Measurements from ENCODE around the gene CRYBG2. TPM values are rescaled to one million over a fixed set of nuclear protein-coding genes. Genes with fewer than 3 reads are reported as not detected.

CRYBG2 gene
- total and polyA plus RNA-seq, 12 donors = 0.03 to 0.64 TPM; not detected in 10

GRCh38 chr1:26327956-26328362 lies 26.0 kb downstream of the CRYBG2 start:
- H3K27me3 ChIP-seq = peaks cover 0 to 30% (median 21%) of the 10 kb centered on the region in 7 donors
- H3K27ac ChIP-seq = no peak overlapping the region
- no peaks in the 10 kb centered on the region for H3K9me3 ChIP-seq
- no peak for DNase-seq
- H3K4me3 ChIP-seq = no peak overlapping the region
- TF ChIP-seq, protein P1, sequence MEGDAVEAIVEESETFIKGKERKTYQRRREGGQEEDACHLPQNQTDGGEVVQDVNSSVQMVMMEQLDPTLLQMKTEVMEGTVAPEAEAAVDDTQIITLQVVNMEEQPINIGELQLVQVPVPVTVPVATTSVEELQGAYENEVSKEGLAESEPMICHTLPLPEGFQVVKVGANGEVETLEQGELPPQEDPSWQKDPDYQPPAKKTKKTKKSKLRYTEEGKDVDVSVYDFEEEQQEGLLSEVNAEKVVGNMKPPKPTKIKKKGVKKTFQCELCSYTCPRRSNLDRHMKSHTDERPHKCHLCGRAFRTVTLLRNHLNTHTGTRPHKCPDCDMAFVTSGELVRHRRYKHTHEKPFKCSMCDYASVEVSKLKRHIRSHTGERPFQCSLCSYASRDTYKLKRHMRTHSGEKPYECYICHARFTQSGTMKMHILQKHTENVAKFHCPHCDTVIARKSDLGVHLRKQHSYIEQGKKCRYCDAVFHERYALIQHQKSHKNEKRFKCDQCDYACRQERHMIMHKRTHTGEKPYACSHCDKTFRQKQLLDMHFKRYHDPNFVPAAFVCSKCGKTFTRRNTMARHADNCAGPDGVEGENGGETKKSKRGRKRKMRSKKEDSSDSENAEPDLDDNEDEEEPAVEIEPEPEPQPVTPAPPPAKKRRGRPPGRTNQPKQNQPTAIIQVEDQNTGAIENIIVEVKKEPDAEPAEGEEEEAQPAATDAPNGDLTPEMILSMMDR (IDR thresholded peaks at IDR 0.05) = no peak
- no peak for ATAC-seq
- WGBS, 2 donors = 76 to 77% methylated on average over 8 of the region's 8 CpGs
- H3K36me3 ChIP-seq = peaks cover 0 to 13% (median 0%) of the 10 kb centered on the region in 9 donors
- H3K4me1 ChIP-seq = no peaks in the 10 kb centered on the region
- intact Hi-C loops (cut with DNase I) = loop anchor here in 4 of 10 donors (10.0 kb wide), 4 partner anchors 143 to 223 kb away; partner anchors contain the start of genes C1orf232 (in 1 of the 4), CNKSR1 (in 1 of the 4), ZNF593 (in 1 of the 4) and ZNF593OS (in 1 of the 4)

- 74 to 76% methylated on average over 3 of the region's 3 CpGs for WGBS, 2 donors
- H3K27me3 ChIP-seq = peaks cover 0 to 5% (median 0%) of the 10 kb centered on the region in 7 donors
- TF ChIP-seq, protein P1 (IDR thresholded peaks at IDR 0.05) = no peak
- DNase-seq (no peak), ATAC-seq (no peak)
- H3K9me3 ChIP-seq = no peaks in the 10 kb centered on the region
- intact Hi-C loops (cut with DNase I) = loop anchor here in 8 of 10 donors (5.0 to 10.0 kb wide), 9 partner anchors 37 to 220 kb away; partner anchors contain the start of genes C1orf232 (in 3 of the 8), ZNF593 (in 3 of the 8), ZNF593OS (in 2 of the 8) and CNKSR1 (in 1 of the 8)
- no peak overlapping the region for H3K27ac ChIP-seq
- peaks cover 0 to 23% (median 8%) of the 10 kb centered on the region in 9 donors for H3K4me1 ChIP-seq
- H3K4me3 ChIP-seq = no peak overlapping the region
- H3K36me3 ChIP-seq = peaks cover 0 to 24% (median 0%) of the 10 kb centered on the region in 9 donors
Measured at GRCh38 chr1:26324550-26324949, 29.4 kb downstream of the CRYBG2 start.

GRCh38 chr1:26323382-26323781 lies 30.5 kb downstream of the CRYBG2 start:
- DNase-seq = no peak
- intact Hi-C loops (cut with DNase I) = loop anchor here in 8 of 10 donors (5.0 to 10.0 kb wide), 9 partner anchors 36 to 219 kb away; partner anchors contain the start of genes C1orf232 (in 3 of the 8), ZNF593 (in 3 of the 8), ZNF593OS (in 2 of the 8) and CNKSR1 (in 1 of the 8)
- TF ChIP-seq, protein P1 (IDR thresholded peaks at IDR 0.05) = no peak

GRCh38 chr1:26322042-26322331 lies 31.9 kb downstream of the CRYBG2 start:
- H3K4me3 ChIP-seq = no peak overlapping the region
- DNase-seq (no peak), ATAC-seq (no peak)
- peaks cover 0 to 47% (median 21%) of the 10 kb centered on the region in 9 donors for H3K4me1 ChIP-seq
- no peak overlapping the region for H3K27ac ChIP-seq
- no peaks in the 10 kb centered on the region for H3K9me3 ChIP-seq
- 69 to 70% methylated on average over 10 of the region's 10 CpGs for WGBS, 2 donors
- peaks cover 0 to 24% (median 0%) of the 10 kb centered on the region in 9 donors for H3K36me3 ChIP-seq
- intact Hi-C loops (cut with DNase I) = loop anchor here in 8 of 10 donors (5.0 to 10.0 kb wide), 9 partner anchors 35 to 217 kb away; partner anchors contain the start of genes C1orf232 (in 3 of the 8), ZNF593 (in 3 of the 8), ZNF593OS (in 2 of the 8) and CNKSR1 (in 1 of the 8)
- peaks cover 0 to 5% (median 0%) of the 10 kb centered on the region in 7 donors for H3K27me3 ChIP-seq
- TF ChIP-seq, protein P1 (IDR thresholded peaks at IDR 0.05) = no peak

More at GRCh38 chr1:26323382-26323781, 30.5 kb downstream of the CRYBG2 start:
- no peak overlapping the region for H3K4me3 ChIP-seq
- peaks cover 0 to 24% (median 0%) of the 10 kb centered on the region in 9 donors for H3K36me3 ChIP-seq
- no peaks in the 10 kb centered on the region for H3K9me3 ChIP-seq
- H3K27me3 ChIP-seq = peaks cover 0 to 5% (median 0%) of the 10 kb centered on the region in 7 donors
- peaks cover 0 to 33% (median 10%) of the 10 kb centered on the region in 9 donors for H3K4me1 ChIP-seq
- ATAC-seq = no peak
- H3K27ac ChIP-seq = no peak overlapping the region
- 92 to 95% methylated on average over 2 of the region's 2 CpGs for WGBS, 2 donors
